Measurements from ENCODE around the gene EHBP1L1. TPM values are rescaled to one million over a fixed set of nuclear protein-coding genes. Genes with fewer than 3 reads are reported as not detected.

Gene EHBP1L1
- total RNA-seq, 1 donor from 2014 or later: 43.5 TPM

GRCh38 chr11:65593518-65594414, 17.9 kb downstream of the EHBP1L1 start:
- DNase-seq (ENCODE audit: low read depth, low spot score): no peak

- no peak for DNase-seq (ENCODE audit: low read depth, low spot score)
Observed at GRCh38 chr11:65595131-65595530, 19.3 kb downstream of the EHBP1L1 start.

- no peak for DNase-seq (ENCODE audit: low read depth, low spot score)
Observed at GRCh38 chr11:65595543-65596281, 19.9 kb downstream of the EHBP1L1 start, which contains the start of gene KCNK7. Gene KCNK7, minus strand, starts transcription at chr11:65595800. Its CDS starts 28 bp downstream, at chr11:65595772.

GRCh38 chr11:65596520-65596919, 20.7 kb downstream of the EHBP1L1 start:
- DNase-seq (ENCODE audit: low read depth, low spot score): no peak

GRCh38 chr11:65598258-65598699, 22.4 kb downstream of the EHBP1L1 start:
- DNase-seq (ENCODE audit: low read depth, low spot score): no peak

- DNase-seq (ENCODE audit: low read depth, low spot score): no peak
Observed at GRCh38 chr11:65599216-65599954, 23.5 kb downstream of the EHBP1L1 start.

- DNase-seq (ENCODE audit: low read depth, low spot score): no peak
Observed at GRCh38 chr11:65599955-65600246, 24.0 kb downstream of the EHBP1L1 start.

- no peak for DNase-seq (ENCODE audit: low read depth, low spot score)
Observed at GRCh38 chr11:65604258-65604657, 28.4 kb downstream of the EHBP1L1 start.

- DNase-seq (ENCODE audit: low read depth, low spot score): peak; percentile 80
Observed at GRCh38 chr11:65606876-65607613, 31.2 kb downstream of the EHBP1L1 start.

GRCh38 chr11:65607614-65608426, 32.0 kb downstream of the EHBP1L1 start:
- DNase-seq (ENCODE audit: low read depth, low spot score): no peak

GRCh38 chr11:65609229-65609628, 33.4 kb downstream of the EHBP1L1 start:
- no peak for DNase-seq (ENCODE audit: low read depth, low spot score)

GRCh38 chr11:65609665-65610064, 33.8 kb downstream of the EHBP1L1 start:
- DNase-seq (ENCODE audit: low read depth, low spot score): no peak

- DNase-seq (ENCODE audit: low read depth, low spot score): no peak
Observed at GRCh38 chr11:65610404-65610803, 34.6 kb downstream of the EHBP1L1 start.

GRCh38 chr11:65611028-65611757, 35.3 kb downstream of the EHBP1L1 start:
- DNase-seq (ENCODE audit: low read depth, low spot score): peak; percentile 84

GRCh38 chr11:65611758-65612603, 36.1 kb downstream of the EHBP1L1 start:
- DNase-seq (ENCODE audit: low read depth, low spot score): peak; percentile 59

- no peak for DNase-seq (ENCODE audit: low read depth, low spot score)
Observed at GRCh38 chr11:65612691-65613090, 36.8 kb downstream of the EHBP1L1 start.

GRCh38 chr11:65613091-65613928, 37.5 kb downstream of the EHBP1L1 start:
- no peak for DNase-seq (ENCODE audit: low read depth, low spot score)
